ENCODE results near the gene TECPR1.

GRCh38 chr7:98227939-98228338, 24.1 kb downstream of the TECPR1 start:
- TF ChIP-seq EZH2phosphoT487 (IDR thresholded peaks at IDR 0.05; ENCODE audit: borderline replicate concordance, low read length) (no peak), EZH2 (IDR thresholded peaks at IDR 0.05; ENCODE audit: low read length, unreplicated experiment) (no peak)
- TF ChIP-seq, protein P1, sequence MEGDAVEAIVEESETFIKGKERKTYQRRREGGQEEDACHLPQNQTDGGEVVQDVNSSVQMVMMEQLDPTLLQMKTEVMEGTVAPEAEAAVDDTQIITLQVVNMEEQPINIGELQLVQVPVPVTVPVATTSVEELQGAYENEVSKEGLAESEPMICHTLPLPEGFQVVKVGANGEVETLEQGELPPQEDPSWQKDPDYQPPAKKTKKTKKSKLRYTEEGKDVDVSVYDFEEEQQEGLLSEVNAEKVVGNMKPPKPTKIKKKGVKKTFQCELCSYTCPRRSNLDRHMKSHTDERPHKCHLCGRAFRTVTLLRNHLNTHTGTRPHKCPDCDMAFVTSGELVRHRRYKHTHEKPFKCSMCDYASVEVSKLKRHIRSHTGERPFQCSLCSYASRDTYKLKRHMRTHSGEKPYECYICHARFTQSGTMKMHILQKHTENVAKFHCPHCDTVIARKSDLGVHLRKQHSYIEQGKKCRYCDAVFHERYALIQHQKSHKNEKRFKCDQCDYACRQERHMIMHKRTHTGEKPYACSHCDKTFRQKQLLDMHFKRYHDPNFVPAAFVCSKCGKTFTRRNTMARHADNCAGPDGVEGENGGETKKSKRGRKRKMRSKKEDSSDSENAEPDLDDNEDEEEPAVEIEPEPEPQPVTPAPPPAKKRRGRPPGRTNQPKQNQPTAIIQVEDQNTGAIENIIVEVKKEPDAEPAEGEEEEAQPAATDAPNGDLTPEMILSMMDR (conservative IDR thresholded peaks at IDR 0.05; ENCODE audit: low read depth, low read length): no peak

Measured in PC-3 (cell line).